NT2/D1 (cell line): ENCODE results near the gene ROBO1.

ENCODE experiments used
- SUZ12 ChIP-seq: IDR thresholded peaks from 2 replicates; pipeline ENCODE4 v1.6.1; 2011; ENCODE audit not compliant: insufficient read length, insufficient read depth; ENCODE audit errors: extremely low read depth
- YY1 ChIP-seq: IDR thresholded peaks from 2 replicates; pipeline ENCODE4 v1.6.1; 2011; ENCODE audit not compliant: insufficient read length, insufficient read depth
- ZNF274 ChIP-seq: IDR thresholded peaks from 2 replicates; pipeline ENCODE4 v1.6.1; 2011; ENCODE audit warnings: mild to moderate bottlenecking, low read depth, low read length

- TF ChIP-seq ZNF274 (no peak), YY1 (no peak), SUZ12 (no peak)
Observed at GRCh38 chr3:78754066-78754743, 1013.6 kb downstream of the ROBO1 start.
